HG02763 (cell line): ENCODE measurements around the gene MAML2.
A peak's percentile ranks its signal among the peaks of the same experiment; 100 is the strongest.

Experiments used
- ATAC-seq: cut with Tn5 transposase; IDR thresholded peaks from one replicate; pipeline ENCODE4 v1.9.1; 2021; ENCODE audit warnings: mild to moderate bottlenecking, moderate library complexity; ENCODE audit not compliant: unreplicated experiment

The MAML2 gene

DNA sequence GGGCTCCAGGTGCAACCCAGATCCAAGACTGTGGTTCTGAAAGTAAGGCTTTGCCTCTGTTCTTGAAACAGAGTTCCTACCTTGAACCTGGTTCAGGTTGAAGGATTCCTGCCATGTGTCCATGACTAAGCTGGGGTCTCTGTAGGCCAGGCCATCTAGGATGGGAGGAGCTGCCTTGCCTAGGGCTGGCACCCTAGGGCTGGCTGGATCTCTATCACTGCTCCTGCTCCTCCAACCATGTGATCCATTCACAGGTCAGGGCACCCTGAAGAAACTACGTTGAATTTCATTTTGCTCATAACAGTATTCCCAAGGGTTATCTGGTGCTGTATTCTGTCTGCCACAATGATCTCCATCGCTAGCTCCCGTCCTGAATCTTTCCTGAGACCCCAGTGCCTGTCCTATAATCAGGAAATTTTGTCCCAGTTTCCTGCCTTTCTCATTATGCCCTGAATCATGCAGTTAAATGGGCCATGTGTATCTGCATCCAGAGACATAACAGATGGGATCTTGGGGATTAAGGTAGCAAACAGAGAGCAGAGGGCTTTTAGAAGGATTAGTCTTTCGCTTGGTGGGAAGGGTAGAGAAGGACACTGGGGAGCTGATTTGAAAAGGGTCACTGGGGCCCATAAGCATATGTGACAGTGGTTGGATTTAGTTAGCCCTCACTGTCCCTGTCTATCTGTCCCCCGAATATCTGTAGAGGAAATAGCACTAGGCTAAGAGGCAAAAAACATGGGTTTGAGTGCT is 320.9 kb downstream of the MAML2 start:
- no peak for ATAC-seq

GRCh38 chr11:96019810-96020747 is 322.9 kb downstream of the MAML2 start:
- no peak for ATAC-seq

GRCh38 chr11:96019281-96019680 is 323.7 kb downstream of the MAML2 start:
- no peak for ATAC-seq

DNA sequence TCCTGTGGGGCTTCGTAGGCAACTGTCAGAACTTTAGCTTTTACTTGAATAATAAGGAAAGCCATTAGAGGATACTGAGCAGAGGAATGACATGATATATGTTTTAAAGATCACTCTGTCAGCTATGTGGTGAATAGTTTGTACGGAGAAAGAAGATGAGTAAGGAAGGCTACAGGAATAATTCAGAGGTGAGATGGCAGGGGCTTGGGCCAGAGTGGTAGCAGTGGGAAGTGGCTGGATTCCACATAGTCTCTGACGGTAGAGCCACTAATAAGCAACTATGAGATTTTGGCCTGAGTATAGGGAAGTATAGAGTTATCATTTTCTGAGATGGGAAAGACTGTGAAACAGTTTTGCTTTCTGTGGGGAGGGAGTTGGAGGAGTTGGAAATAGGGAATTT is 325.1 kb downstream of the MAML2 start:
- no peak for ATAC-seq

DNA sequence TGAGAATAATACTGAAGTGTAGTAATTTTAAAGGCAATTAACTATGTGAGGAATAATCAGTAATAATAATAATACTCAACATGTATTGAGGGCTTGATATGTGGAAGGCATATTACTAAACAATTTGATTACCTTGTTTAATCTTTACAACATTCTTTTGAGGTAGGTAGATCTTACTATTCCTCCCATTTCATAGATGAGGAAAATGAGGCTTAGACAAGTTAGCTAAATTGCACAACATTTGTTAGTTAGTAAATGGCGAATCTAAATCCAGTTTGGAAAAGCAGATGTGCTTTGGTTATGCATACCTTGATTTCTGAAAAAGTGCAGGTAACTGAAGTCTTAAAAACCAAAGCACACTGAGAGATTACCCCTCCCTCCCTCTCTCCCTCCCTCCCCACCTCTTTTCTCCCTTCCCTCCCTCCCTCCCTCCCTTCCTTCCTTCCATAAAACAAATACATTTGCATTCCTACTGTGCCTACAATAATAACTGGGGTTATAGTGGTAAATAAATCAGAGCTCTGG is 326.0 kb downstream of the MAML2 start:
- ATAC-seq = no peak

- no peak for ATAC-seq
These were observed 327.0 kb downstream of the MAML2 start for GRCh38 chr11:96015906-96016565.

- no peak for ATAC-seq
These were observed 328.8 kb downstream of the MAML2 start for GRCh38 chr11:96014217-96014616.

DNA sequence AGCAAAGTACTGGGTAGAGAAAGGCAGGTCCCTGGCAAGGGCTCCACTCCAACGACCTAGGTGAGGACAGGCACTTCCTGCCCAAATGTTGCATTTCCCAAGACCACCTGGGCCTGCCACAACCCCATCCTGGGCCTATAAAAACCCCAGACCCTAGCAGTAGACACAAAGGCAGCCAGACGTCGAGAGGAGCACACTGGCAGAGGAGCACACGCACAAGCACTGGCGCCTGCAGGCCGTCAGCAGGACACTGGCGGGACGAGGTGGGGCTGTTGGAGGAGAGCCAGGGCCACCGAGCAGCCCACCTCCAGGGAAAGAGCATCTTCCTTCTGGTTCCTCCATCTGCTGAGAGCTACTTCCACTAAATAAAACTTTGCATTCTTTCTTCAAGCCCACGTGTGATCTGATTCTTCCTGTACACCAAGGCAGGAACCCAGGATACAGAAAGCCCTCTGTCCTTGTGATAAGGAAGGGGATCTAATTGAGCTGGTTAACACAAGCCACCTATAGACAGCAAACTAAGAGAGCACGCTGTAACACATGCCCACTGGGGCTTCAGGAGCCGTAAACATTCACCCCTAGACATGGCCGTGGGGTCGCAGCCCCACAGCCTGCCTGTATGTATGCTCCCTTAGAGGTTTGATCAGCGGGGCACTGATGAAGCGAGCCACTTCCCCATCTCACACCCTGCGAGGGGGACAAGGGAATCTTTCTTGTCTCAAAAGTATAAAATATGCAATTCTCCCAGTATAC is 329.4 kb downstream of the MAML2 start:
- ATAC-seq = no peak

- ATAC-seq = peak; percentile 91
These were observed 330.7 kb downstream of the MAML2 start for GRCh38 chr11:96012086-96012824.

DNA sequence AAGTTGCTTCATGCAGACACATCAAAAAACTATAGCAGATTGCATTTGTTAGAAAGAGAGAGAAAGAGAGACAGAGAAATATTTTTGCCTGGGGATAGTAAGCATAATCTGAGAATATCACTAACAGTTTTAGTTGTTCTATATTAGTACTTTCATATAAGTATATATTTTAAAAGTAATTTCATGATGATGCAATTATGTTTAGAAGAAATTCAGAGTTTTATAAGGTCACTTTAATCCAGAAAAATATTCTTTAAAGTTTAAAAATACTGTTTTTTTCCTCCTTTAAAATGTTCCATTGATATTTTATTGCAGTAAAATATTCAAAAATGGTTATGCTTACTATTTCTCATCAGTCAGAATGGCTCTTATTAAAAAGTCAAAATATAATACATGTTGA is 332.3 kb downstream of the MAML2 start:
- ATAC-seq = no peak

GRCh38 chr11:96008161-96008720 is 334.8 kb downstream of the MAML2 start:
- ATAC-seq = no peak

GRCh38 chr11:96006037-96006436 is 337.0 kb downstream of the MAML2 start:
- ATAC-seq = no peak

- no peak for ATAC-seq
These were observed 338.1 kb downstream of the MAML2 start for GRCh38 chr11:96004862-96005261.

GRCh38 chr11:96002754-96003290 is 340.2 kb downstream of the MAML2 start:
- ATAC-seq = no peak

GRCh38 chr11:96002339-96002738 is 340.7 kb downstream of the MAML2 start:
- ATAC-seq = no peak

DNA sequence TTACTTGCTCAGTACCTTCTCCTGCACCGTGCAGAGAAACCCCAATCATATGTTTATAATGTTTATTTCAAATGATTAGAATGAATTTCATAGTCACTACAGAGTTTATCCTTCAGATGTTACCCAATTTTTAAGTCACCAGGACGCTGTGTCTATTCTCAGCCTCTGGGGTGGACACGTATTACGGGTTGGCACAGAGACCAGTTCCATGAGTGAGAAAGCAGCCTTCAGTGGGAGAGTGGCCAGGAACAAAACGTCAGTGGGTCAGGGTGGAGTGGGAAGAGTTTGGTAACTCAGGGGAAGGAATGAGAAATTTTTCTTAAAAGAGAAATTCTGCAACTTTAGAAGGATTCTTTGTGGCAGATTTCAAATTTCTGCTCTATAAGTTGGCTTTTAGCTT is 342.0 kb downstream of the MAML2 start:
- no peak for ATAC-seq

- ATAC-seq = no peak
These were observed 343.1 kb downstream of the MAML2 start for GRCh38 chr11:95999711-96000406.

DNA sequence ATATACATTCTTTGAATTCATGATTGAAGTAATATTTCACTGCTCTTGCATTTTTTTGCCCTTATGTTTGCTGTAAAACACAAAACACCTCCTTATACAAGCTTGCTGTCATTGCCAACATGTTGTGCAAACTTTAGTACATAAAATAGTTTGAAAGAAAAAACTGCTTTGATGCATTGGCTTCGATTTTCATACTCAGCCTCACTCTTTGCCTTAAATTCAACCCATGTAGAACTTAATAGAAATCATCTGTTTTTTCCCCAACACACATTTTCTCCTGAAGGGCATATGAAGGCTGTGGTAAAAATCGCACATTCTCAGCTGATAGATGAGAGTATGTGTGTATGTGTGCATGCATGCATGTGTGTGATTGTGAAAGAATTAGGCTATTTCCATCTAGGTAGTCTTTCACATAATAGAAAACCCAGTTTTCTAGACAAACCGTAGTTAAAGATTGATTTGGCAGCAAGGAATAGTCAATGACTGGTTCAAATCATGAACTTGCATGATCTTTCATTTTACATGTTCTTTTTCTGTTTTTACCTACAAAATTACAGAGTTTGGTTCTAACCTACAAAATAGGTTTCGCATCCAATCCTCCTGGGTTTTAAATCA is 346.3 kb downstream of the MAML2 start:
- no peak for ATAC-seq
